Parathyroid adenoma (tissue), 2 donors: ENCODE data around the gene HOATZ.

ENCODE experiments used
- H2AFZ ChIP-seq: fragments of 300-600 bp; sonication (generic); one replicate; pipeline ENCODE4 v1.7.0; 2017; ENCODE audit warnings: antibody characterized with exemption, mild to moderate bottlenecking
- H3K27ac ChIP-seq: fragments of 300-600 bp; sonication (generic); one replicate; pipeline ENCODE4 v1.7.0; 2017
- H3K27me3 ChIP-seq: fragments of 300-600 bp; sonication (generic); one replicate; pipeline ENCODE4 v1.7.0; 2017; ENCODE audit warnings: low read length; ENCODE audit not compliant: control insufficient read depth, insufficient read depth
- H3K36me3 ChIP-seq: fragments of 300-600 bp; sonication (generic); one replicate; pipeline ENCODE4 v1.7.0; 2017; ENCODE audit warnings: low read length; ENCODE audit not compliant: control insufficient read depth, insufficient read depth
- H3K4me1 ChIP-seq: fragments of 300-600 bp; sonication (generic); one replicate; pipeline ENCODE4 v1.7.0; 2017; ENCODE audit warnings: control low read depth
- H3K4me2 ChIP-seq: fragments of 300-600 bp; sonication (generic); one replicate; pipeline ENCODE4 v1.7.0; 2017; ENCODE audit warnings: low read length
- H3K4me3 ChIP-seq: fragments of 300-600 bp; sonication (generic); one replicate; pipeline ENCODE4 v1.7.0; 2017; ENCODE audit warnings: low read depth, low read length
- H3K79me2 ChIP-seq: fragments of 300-600 bp; sonication (generic); one replicate; pipeline ENCODE4 v1.7.0; 2017; ENCODE audit warnings: control low read depth
- H3K9ac ChIP-seq: fragments of 300-600 bp; sonication (generic); one replicate; pipeline ENCODE4 v1.7.0; 2017; ENCODE audit warnings: mild to moderate bottlenecking
- H3K9me3 ChIP-seq: fragments of 300-600 bp; sonication (generic); one replicate; pipeline ENCODE4 v1.7.0; 2017; ENCODE audit warnings: low read length; ENCODE audit not compliant: control insufficient read depth
- TF ChIP-seq, protein P1 (sequence below): fragments of 300-600 bp; sonication (generic); IDR thresholded peaks from one replicate; pipeline ENCODE4 v1.7.0; 2017; ENCODE audit warnings: antibody characterized with exemption, mild to moderate bottlenecking
- donor health status: primary hyperparathyroidism.

Gene HOATZ

DNA sequence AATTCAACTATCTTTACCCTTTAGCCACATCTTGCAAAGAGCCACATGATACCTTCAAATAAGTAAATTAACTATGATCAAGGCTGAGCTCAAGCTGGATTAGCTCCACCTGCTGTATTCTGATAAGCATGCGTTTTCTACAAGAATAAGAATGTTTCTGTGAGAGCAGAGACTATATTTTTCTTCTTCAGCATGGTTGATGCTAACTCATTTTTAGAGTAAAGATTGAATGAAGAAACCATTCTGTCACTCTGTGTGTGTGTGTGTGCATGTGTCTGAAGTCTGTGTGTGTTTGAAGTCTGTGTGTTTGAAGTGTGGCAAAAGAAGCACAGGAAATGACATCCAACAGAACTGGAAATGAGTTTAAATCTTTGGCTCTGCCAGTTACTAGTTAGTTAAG, 14.0 kb downstream of the HOATZ start:
- no peaks in the 10 kb centered on the region for H3K79me2 ChIP-seq
- H3K4me2 ChIP-seq: no peak overlapping the region
- H3K9ac ChIP-seq: no peak overlapping the region
- no peak overlapping the region for H2AFZ ChIP-seq
- no peaks in the 10 kb centered on the region for H3K27me3 ChIP-seq
- H3K36me3 ChIP-seq: no peaks in the 10 kb centered on the region
- TF ChIP-seq, protein P1, sequence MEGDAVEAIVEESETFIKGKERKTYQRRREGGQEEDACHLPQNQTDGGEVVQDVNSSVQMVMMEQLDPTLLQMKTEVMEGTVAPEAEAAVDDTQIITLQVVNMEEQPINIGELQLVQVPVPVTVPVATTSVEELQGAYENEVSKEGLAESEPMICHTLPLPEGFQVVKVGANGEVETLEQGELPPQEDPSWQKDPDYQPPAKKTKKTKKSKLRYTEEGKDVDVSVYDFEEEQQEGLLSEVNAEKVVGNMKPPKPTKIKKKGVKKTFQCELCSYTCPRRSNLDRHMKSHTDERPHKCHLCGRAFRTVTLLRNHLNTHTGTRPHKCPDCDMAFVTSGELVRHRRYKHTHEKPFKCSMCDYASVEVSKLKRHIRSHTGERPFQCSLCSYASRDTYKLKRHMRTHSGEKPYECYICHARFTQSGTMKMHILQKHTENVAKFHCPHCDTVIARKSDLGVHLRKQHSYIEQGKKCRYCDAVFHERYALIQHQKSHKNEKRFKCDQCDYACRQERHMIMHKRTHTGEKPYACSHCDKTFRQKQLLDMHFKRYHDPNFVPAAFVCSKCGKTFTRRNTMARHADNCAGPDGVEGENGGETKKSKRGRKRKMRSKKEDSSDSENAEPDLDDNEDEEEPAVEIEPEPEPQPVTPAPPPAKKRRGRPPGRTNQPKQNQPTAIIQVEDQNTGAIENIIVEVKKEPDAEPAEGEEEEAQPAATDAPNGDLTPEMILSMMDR: no peak
- H3K9me3 ChIP-seq: no peaks in the 10 kb centered on the region
- no peak overlapping the region for H3K27ac ChIP-seq
- H3K4me3 ChIP-seq: no peak overlapping the region
- H3K4me1 ChIP-seq: no peaks in the 10 kb centered on the region

DNA sequence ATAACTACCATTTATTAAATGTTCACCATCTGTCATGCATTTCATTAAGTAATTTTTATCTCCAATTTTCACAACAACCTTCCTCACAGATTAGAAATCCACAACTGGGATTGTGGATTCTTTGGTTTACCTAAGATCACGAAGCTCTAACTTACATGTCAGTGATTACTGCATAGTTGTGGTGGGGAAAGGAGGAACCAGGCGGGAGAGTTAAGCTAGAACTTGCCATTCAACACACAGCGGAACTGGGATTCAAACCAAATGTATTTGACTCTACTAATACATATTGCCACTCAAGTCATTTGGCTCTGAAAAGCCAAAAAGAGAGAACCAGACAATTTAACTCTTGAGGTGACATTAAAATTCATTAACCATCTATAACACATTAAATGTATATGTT, 15.5 kb downstream of the HOATZ start:
- Histone ChIP-seq H3K36me3 (no peaks in the 10 kb centered on the region), H3K9ac (no peak overlapping the region), H3K4me3 (no peak overlapping the region), H3K27me3 (no peaks in the 10 kb centered on the region), H3K9me3 (no peaks in the 10 kb centered on the region), H3K4me2 (no peak overlapping the region), H3K79me2 (no peaks in the 10 kb centered on the region), H3K27ac (no peak overlapping the region), H2AFZ (no peak overlapping the region), H3K4me1 (no peaks in the 10 kb centered on the region)
- TF ChIP-seq, protein P1: no peak

DNA sequence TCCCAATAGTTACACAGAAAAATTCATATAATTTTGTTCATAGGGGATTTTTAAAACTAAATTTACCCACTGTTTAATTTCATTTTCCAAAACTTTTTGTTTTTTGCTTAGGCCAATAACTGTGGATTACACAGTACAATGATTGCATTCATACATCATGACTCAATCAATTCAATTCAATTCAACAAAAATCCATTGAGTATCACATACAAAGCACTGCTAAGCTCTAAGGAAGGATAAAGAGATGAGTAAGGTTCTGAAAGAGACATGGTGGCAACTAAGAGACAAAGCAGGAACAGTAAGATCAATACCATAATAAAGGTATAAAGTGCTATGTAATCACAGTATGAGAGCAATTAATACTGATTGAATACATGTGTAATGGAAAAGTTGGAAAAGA, 16.6 kb downstream of the HOATZ start:
- no peaks in the 10 kb centered on the region for H3K9me3 ChIP-seq
- TF ChIP-seq, protein P1: no peak
- H3K9ac ChIP-seq: no peak overlapping the region

DNA sequence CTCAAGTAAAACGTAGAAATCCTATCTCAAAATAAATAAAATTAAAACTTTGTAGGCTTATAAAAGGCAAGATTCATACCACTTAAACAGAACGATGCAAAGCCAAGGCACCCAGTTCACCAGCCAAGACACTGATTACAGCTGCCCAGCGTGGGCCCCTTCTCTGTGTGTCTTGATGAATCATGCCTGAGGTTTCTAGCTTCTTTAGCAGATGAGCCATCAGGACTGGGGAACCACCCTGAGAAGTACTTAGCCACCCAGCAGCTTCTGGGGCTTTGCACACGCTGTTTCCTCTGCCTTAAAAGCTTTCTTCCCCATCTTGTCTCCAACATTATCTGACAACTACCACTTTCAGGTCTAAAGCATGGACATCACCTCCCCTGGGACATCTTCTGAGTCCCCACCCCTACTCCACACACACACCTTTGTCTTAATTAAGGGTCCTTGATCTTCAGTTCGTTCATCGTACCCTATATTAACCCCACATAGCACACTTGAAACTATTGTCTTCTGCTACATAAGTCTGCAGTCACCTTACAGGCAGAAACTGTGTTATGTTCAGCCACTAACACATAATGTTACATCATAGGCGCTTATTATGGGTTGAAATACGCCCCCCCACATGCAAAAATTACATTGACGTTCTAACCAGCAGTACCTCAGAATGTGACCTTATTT, 17.2 kb downstream of the HOATZ start:
- no peak overlapping the region for H3K4me2 ChIP-seq
- TF ChIP-seq, protein P1: no peak
- H3K4me3 ChIP-seq: no peak overlapping the region
- no peak overlapping the region for H3K9ac ChIP-seq
- H3K27ac ChIP-seq: no peak overlapping the region
- H3K9me3 ChIP-seq: no peaks in the 10 kb centered on the region
- H3K4me1 ChIP-seq: no peaks in the 10 kb centered on the region
- no peaks in the 10 kb centered on the region for H3K36me3 ChIP-seq
- H3K27me3 ChIP-seq: no peaks in the 10 kb centered on the region
- H3K79me2 ChIP-seq: no peaks in the 10 kb centered on the region
- H2AFZ ChIP-seq: no peak overlapping the region

More for the DNA sequence above, 16.6 kb downstream of the HOATZ start:
- Histone ChIP-seq H2AFZ (no peak overlapping the region), H3K27me3 (no peaks in the 10 kb centered on the region), H3K4me2 (no peak overlapping the region), H3K79me2 (no peaks in the 10 kb centered on the region), H3K4me1 (no peaks in the 10 kb centered on the region), H3K36me3 (no peaks in the 10 kb centered on the region), H3K27ac (no peak overlapping the region), H3K4me3 (no peak overlapping the region)

DNA sequence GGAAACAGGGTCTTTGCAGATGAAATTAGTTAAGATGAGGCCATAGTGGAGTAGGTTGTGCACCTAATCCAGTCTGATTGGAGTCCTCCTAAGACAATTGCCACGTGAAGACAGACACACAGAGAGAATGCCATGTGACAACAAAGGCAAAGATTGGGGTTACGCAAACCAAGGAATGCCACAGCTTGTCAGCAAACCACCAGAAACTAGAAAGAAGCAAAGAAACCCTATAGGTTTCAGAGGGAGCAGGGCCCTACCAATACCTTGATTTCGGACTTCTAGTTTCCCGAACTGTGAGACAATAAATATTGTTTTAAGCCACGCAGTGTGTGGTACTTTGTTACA, 17.8 kb downstream of the HOATZ start:
- Histone ChIP-seq H3K4me1 (no peaks in the 10 kb centered on the region), H3K27me3 (no peaks in the 10 kb centered on the region), H3K27ac (no peak overlapping the region), H3K36me3 (no peaks in the 10 kb centered on the region), H3K4me3 (no peak overlapping the region), H3K4me2 (no peak overlapping the region), H3K9ac (no peak overlapping the region), H3K9me3 (no peaks in the 10 kb centered on the region), H3K79me2 (no peaks in the 10 kb centered on the region), H2AFZ (no peak overlapping the region)
- TF ChIP-seq, protein P1: no peak
